Measurements from ENCODE around the gene HDAC7.
"Not testable (repeated sequence)": the region's sequence is repeated elsewhere in the genome, so short reads cannot be mapped to it uniquely, and the experiment has no call there.

Gene HDAC7

DNA sequence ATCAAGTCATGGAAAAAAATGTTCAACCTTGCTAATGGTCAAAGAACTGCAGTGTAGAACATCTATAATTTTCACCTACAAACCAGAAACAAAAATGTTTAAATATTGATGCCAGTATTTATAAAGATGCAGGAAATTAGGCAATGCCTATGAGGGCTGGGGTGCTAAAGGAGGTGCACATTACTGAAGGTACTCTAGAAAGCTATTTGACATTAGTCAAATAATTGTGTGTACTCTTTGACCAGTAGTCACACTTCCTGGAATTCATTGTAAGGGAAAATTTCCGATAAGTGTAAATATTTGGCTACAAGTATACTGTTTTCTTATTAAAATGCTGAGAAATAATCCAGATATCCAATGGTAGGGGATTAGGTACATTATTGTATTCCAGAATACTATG lies 36.4 kb upstream of the HDAC7 start:
- Mint-ChIP-seq H3K4me3 (no peak overlapping the region), H3K27ac (no peak overlapping the region), H3K27me3 (ENCODE audit: low read depth) (no peaks in the 10 kb centered on the region), H3K9me3 (no peaks in the 10 kb centered on the region), H3K4me1 (ENCODE audit: low read depth) (peaks cover 23% of the 10 kb centered on the region), H3K36me3 (ENCODE audit: low read depth) (peaks cover 39% of the 10 kb centered on the region)

DNA sequence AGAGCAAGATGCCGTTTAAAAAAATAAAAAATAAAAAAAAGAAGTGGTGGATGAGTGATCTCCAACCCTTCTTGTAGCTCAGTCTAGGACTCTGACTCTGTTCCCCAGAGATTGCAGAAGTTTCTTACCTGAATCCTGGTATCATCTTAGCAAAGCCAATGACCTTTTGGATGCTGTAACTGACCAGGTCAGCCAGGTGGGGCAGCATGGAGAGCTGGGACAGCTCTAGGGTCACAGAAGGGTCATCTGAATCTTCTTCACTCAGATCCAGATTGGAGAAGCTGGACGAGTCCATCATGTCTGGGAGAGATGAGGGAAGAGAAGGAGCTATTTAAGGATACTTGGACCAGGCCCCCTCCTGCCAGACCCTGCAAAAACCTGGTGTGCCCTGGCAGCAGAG lies 35.8 kb upstream of the HDAC7 start:
- Mint-ChIP-seq H3K4me1 (ENCODE audit: low read depth) (peaks cover 17% of the 10 kb centered on the region), H3K9me3 (no peaks in the 10 kb centered on the region), H3K27me3 (ENCODE audit: low read depth) (no peaks in the 10 kb centered on the region), H3K27ac (no peak overlapping the region), H3K36me3 (ENCODE audit: low read depth) (peaks cover 39% of the 10 kb centered on the region), H3K4me3 (no peak overlapping the region)

- Mint-ChIP-seq H3K27me3 (ENCODE audit: low read depth) (no peaks in the 10 kb centered on the region), H3K9me3 (no peaks in the 10 kb centered on the region), H3K27ac (no peak overlapping the region), H3K4me3 (no peak overlapping the region), H3K36me3 (ENCODE audit: low read depth) (peaks cover 38% of the 10 kb centered on the region), H3K4me1 (ENCODE audit: low read depth) (peaks cover 11% of the 10 kb centered on the region)
Measured at GRCh38 chr12:47854531-47854930, 34.8 kb upstream of the HDAC7 start.

DNA sequence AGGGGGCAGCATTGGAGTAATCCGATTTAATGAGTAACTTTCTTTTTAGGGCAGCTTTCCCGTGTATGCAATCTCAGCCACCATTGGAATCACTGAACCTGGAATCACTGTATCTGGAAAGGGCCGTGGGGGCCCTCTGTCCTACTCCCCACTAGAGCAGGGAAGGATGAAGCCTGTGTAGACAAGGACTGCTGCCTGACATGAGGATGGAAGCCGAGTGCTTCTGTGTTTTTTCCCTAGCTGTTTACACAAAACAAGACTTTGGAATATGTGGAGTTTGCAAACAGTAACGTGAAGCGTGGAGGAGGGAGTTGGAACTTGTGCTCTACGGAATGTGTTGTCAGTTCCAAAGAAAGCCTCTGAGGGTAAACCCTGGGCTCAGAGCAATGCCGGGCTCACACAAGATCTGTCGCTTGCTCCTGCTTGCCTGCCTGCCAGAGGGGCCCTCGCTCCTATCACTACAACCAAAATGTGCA lies 32.4 kb upstream of the HDAC7 start:
- Mint-ChIP-seq H3K4me1 (ENCODE audit: low read depth) (peaks cover 8% of the 10 kb centered on the region), H3K27me3 (ENCODE audit: low read depth) (no peaks in the 10 kb centered on the region), H3K27ac (peak overlapping the region; percentile 45), H3K9me3 (no peaks in the 10 kb centered on the region), H3K4me3 (no peak overlapping the region), H3K36me3 (ENCODE audit: low read depth) (peaks cover 41% of the 10 kb centered on the region)

DNA sequence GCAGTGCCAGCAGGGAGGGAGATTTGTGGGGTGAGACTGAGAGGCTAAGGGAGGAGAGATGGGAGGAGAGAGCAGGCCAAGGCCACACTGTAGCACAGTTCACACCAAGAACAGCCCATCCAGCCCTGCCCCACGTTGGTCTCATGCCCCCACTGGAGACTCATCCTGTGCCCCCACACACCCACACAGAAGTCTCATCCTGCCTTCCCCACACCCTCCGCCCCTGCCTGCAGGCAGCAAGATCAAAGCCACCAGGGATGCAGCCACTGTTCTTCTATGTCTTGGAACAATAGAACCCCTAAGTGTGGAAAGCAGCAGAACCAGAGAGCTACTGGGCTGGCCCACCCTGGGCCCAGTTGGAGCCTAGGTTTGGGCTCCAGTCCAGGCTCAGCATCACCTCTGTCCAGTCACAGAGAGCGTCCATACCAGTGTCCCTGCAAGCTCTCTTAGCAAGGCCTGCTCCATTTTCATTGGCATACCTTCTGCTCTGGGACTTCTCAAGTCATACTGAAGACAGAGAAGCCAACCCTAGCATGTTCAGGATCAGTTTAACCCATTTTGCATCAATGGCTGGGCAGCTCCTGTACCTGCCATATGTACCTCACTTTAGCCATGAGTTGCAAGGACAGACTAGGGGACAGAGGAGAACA lies 31.7 kb upstream of the HDAC7 start:
- no peaks in the 10 kb centered on the region for H3K9me3 Mint-ChIP-seq
- H3K27ac Mint-ChIP-seq: peak overlapping the region; percentile 71
- H3K36me3 Mint-ChIP-seq (ENCODE audit: low read depth): peaks cover 48% of the 10 kb centered on the region
- no peak overlapping the region for H3K4me3 Mint-ChIP-seq
- no peaks in the 10 kb centered on the region for H3K27me3 Mint-ChIP-seq (ENCODE audit: low read depth)
- H3K4me1 Mint-ChIP-seq (ENCODE audit: low read depth): peaks cover 9% of the 10 kb centered on the region

GRCh38 chr12:47850153-47851084 lies 30.7 kb upstream of the HDAC7 start:
- H3K27ac Mint-ChIP-seq: no peak overlapping the region
- no peaks in the 10 kb centered on the region for H3K9me3 Mint-ChIP-seq
- no peak overlapping the region for H3K4me3 Mint-ChIP-seq
- no peaks in the 10 kb centered on the region for H3K27me3 Mint-ChIP-seq (ENCODE audit: low read depth)
- peaks cover 9% of the 10 kb centered on the region for H3K4me1 Mint-ChIP-seq (ENCODE audit: low read depth)
- peaks cover 48% of the 10 kb centered on the region for H3K36me3 Mint-ChIP-seq (ENCODE audit: low read depth)

- no peak overlapping the region for H3K27ac Mint-ChIP-seq
- no peaks in the 10 kb centered on the region for H3K9me3 Mint-ChIP-seq
- peaks cover 9% of the 10 kb centered on the region for H3K4me1 Mint-ChIP-seq (ENCODE audit: low read depth)
- H3K36me3 Mint-ChIP-seq (ENCODE audit: low read depth): peaks cover 53% of the 10 kb centered on the region
- H3K27me3 Mint-ChIP-seq (ENCODE audit: low read depth): no peaks in the 10 kb centered on the region
- no peak overlapping the region for H3K4me3 Mint-ChIP-seq
Measured at GRCh38 chr12:47849261-47849660, 29.6 kb upstream of the HDAC7 start.

DNA sequence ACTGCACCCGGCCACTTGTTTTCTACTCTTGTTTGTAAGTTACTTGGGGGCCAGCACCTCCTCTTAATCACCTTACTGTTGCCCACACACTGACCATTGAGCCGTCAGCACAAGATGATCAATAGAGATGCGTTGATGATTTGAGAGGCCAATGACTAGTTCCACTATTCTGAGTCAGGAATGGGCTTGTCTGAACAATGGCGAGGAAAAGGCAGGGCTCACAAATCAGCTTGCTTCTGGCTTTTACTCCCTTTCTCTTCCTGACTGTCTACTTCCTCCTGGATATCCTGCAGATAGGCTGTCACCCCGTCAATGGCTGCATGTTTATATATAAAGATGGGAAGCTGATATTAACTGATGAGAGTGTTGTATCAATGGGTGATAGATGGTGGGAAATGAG lies 29.1 kb upstream of the HDAC7 start:
- Mint-ChIP-seq H3K27ac (no peak overlapping the region), H3K4me1 (ENCODE audit: low read depth) (peaks cover 9% of the 10 kb centered on the region), H3K4me3 (no peak overlapping the region), H3K36me3 (ENCODE audit: low read depth) (peaks cover 53% of the 10 kb centered on the region), H3K9me3 (no peaks in the 10 kb centered on the region), H3K27me3 (ENCODE audit: low read depth) (no peaks in the 10 kb centered on the region)

DNA sequence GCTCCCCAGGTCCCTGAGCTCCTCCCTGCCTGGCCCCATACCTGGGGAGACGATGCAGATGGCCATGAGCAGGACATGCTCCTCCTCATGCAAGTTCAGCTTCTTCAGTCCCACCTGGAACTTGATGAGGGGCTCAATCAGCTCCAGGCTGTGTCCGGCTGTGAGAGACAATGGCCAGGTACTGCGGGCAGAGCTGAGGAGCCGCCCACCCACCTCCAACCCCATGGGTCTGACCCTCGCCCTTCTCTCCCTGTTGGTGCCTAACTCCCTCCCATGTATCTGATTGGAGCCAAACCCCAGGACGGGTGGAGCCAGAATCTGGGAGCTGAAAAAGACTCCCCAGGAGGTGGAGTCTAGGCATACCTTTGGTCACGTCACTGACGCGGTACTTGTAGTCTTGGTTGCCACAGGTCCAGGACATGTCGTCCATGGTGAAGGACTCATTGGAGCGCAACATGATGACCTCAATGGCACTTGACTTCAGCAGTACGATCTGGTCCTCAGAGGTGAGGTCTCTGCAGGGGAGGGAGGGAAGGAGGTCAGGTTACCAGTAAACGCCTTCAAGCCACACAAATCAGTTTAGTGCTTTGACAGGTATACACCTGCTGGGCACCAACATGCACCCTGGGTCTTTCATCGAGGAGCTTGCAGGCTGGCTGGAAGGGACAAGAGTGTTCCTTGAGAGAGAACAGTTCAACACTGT lies 26.7 kb upstream of the HDAC7 start:
- no peak overlapping the region for H3K27ac Mint-ChIP-seq
- H3K4me1 Mint-ChIP-seq (ENCODE audit: low read depth): peaks cover 10% of the 10 kb centered on the region
- no peaks in the 10 kb centered on the region for H3K27me3 Mint-ChIP-seq (ENCODE audit: low read depth)
- no peak overlapping the region for H3K4me3 Mint-ChIP-seq
- peaks cover 58% of the 10 kb centered on the region for H3K36me3 Mint-ChIP-seq (ENCODE audit: low read depth)
- H3K9me3 Mint-ChIP-seq: no peaks in the 10 kb centered on the region

DNA sequence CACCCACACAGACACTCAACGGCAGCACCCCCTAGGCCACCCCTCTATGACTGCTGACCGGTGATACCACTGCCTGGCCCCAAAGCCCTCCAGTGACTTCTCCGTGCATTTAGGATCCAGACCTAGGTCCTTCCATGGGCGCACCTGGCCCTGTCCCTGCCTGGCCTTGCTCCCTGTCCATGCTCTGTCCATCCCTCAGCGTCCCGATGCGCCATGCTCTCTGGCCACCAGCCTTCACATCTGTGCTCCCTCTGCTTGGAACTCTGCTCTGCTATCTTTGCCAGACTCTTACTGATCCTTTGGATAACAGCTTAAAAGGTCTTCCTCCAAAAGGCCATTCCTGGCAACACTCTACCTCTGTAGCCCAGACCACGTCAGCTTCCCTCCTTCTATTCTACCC lies 25.4 kb upstream of the HDAC7 start:
- Mint-ChIP-seq H3K4me3 (no peak overlapping the region), H3K27me3 (ENCODE audit: low read depth) (no peaks in the 10 kb centered on the region), H3K4me1 (ENCODE audit: low read depth) (peaks cover 9% of the 10 kb centered on the region), H3K9me3 (no peaks in the 10 kb centered on the region), H3K36me3 (ENCODE audit: low read depth) (peaks cover 45% of the 10 kb centered on the region), H3K27ac (no peak overlapping the region)

DNA sequence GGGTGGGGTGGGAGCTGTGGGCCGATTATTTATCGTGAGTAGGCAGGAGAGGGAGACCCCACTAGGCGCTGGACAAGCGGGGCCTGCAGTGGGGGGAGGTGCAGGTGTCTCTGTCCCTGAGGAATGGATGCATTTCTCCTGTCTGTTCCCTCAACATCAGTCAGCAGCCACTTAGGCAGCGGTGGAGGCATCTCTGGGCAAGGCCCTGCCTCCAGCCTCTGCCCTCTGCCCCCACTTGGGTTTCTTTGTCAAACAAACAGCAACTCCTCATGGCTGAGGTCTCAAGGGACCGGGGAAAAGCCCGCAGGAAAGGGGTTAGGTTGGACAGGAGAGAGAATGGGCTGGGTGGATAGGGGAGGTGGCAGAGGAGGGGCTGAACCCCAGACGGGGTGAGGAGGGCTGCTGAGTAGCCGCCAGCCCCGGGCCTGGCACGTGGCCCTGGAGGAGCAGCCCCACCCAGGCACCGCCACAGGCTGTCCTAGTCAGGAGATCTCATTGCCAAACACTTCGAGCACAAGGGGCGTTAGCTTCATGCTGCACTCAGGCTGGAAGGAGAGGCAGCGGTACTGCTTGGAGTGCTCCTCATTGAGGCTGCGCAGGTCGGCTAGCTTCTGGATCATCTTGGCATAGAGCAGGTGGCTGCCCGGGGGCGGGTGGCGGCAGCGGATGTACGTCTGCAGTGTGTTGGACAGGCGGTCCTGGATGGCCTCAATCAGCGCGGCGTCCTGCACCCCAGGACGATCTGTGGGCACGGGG lies 24.7 kb upstream of the HDAC7 start:
- Mint-ChIP-seq H3K4me3 (no peak overlapping the region), H3K4me1 (ENCODE audit: low read depth) (peaks cover 9% of the 10 kb centered on the region), H3K27me3 (ENCODE audit: low read depth) (no peaks in the 10 kb centered on the region), H3K9me3 (no peaks in the 10 kb centered on the region), H3K27ac (no peak overlapping the region), H3K36me3 (ENCODE audit: low read depth) (peaks cover 43% of the 10 kb centered on the region)

DNA sequence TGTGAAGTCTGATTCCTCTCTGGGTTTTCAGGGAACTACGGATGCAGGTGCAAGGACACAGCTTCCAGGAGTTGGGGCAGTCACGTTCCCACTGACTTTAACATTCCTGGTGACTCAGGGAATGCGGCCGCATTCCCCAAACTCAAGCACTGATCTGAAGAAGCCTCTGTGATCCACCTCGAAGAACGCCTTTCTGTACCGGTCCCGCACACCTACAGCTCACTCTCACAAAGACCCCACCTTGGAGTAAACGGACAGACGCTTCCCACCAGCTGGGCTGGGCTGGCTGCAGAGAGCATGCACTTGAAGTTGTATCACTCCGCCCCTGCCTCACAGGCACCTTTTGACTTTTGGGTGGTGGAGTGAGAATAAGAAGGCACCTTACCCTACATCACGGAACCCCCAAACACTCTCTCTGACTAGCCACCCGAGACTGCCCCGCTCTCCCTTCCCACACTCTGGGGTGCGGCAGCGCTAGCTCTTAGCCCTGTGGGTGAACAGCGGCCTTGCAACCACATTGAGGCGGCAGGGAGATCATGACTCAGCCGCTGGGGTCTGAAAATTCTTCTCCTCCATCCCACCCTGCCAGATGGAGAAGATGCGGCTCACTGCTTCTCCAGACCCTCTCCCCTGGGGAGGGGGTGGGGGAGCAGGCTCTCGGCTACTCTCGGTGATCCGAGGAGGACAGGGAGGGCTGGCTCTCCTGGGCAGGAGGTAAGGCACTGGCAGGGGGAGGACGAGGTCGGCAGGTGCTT lies 23.7 kb upstream of the HDAC7 start:
- Mint-ChIP-seq H3K27ac (no peak overlapping the region), H3K27me3 (ENCODE audit: low read depth) (no peaks in the 10 kb centered on the region), H3K36me3 (ENCODE audit: low read depth) (peaks cover 37% of the 10 kb centered on the region), H3K9me3 (no peaks in the 10 kb centered on the region), H3K4me1 (ENCODE audit: low read depth) (peaks cover 12% of the 10 kb centered on the region), H3K4me3 (no peak overlapping the region)

DNA sequence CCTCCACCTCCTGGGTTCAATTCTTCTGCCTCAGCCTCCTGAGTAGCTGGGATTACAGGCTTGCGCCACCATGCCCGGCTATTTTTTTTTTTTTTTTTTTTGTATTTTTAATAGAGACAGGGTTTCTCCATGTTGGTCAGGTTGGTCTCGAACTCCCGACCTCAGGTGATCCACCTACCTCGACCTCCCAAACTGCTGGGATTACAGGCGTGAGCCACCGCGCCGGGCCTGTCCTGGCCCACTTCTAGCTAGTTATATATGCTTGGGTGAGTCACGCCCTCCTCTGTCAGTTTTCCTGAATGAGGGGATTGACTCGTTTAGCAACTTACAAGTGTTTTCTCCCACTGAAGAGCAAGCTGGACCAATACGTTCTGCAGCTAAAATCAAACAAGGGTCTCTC lies 22.8 kb upstream of the HDAC7 start:
- not testable (repeated sequence) for H3K27me3 Mint-ChIP-seq (ENCODE audit: low read depth); H3K4me3 Mint-ChIP-seq; H3K9me3 Mint-ChIP-seq; H3K27ac Mint-ChIP-seq
- peaks cover 17% of the 10 kb centered on the region for H3K4me1 Mint-ChIP-seq (ENCODE audit: low read depth)
- peaks cover 33% of the 10 kb centered on the region for H3K36me3 Mint-ChIP-seq (ENCODE audit: low read depth)
